Measurements from ENCODE around the gene SYT17.

SYT17 gene

DNA sequence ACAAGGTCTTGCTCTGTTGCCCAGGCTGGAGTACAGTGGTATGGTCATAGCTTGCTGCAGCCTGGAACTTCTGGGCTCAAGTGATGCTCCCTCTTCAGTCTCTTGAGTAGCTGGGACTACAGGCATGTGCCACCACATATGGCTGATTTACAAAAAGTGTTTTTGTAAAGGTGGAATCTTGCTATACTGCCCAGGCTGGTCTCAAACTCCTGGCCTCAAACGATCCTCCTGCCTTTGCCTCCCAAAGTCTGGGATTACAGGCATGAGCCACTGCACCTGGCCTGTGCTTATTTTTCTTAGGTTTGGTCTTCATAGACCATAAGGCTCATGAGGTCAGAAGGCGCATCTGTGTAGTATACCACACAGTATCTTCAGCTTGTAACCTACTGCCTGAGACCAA is 122.8 kb downstream of the SYT17 start:
- Histone ChIP-seq H3K27me3 (ENCODE audit: insufficient read depth, low read length) (peaks cover 5% of the 10 kb centered on the region; the same call in 1 of the 2 replicates), H3K4me1 (ENCODE audit: insufficient read depth, low read length, severe bottlenecking) (no peaks in the 10 kb centered on the region), H3K36me3 (ENCODE audit: insufficient read depth, low read length) (no peaks in the 10 kb centered on the region), H3K4me2 (ENCODE audit: low read length) (no peak overlapping the region), H3K9me2 (ENCODE audit: low read depth, low read length) (no peaks in the 10 kb centered on the region), H3F3A (ENCODE audit: insufficient read depth, low read length) (no peaks in the 10 kb centered on the region), H3K27ac (ENCODE audit: low read depth, low read length, poor library complexity, severe bottlenecking) (no peak overlapping the region), H3K79me2 (ENCODE audit: insufficient read depth, low read length) (no peaks in the 10 kb centered on the region), H3K4me3 (ENCODE audit: low read depth, low read length, poor library complexity, severe bottlenecking) (no peak overlapping the region), H3K9me3 (ENCODE audit: low read length) (no peaks in the 10 kb centered on the region), H3K9ac (ENCODE audit: low read length) (no peak overlapping the region), H4K20me1 (ENCODE audit: insufficient read depth, low read length) (no peaks in the 10 kb centered on the region), H2AFZ (ENCODE audit: low read length) (no peak overlapping the region)
- TF ChIP-seq, protein P1, sequence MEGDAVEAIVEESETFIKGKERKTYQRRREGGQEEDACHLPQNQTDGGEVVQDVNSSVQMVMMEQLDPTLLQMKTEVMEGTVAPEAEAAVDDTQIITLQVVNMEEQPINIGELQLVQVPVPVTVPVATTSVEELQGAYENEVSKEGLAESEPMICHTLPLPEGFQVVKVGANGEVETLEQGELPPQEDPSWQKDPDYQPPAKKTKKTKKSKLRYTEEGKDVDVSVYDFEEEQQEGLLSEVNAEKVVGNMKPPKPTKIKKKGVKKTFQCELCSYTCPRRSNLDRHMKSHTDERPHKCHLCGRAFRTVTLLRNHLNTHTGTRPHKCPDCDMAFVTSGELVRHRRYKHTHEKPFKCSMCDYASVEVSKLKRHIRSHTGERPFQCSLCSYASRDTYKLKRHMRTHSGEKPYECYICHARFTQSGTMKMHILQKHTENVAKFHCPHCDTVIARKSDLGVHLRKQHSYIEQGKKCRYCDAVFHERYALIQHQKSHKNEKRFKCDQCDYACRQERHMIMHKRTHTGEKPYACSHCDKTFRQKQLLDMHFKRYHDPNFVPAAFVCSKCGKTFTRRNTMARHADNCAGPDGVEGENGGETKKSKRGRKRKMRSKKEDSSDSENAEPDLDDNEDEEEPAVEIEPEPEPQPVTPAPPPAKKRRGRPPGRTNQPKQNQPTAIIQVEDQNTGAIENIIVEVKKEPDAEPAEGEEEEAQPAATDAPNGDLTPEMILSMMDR (IDR thresholded peaks at IDR 0.05; ENCODE audit: low read length) = no peak
- TF ChIP-seq EZH2 (IDR thresholded peaks at IDR 0.05; ENCODE audit: borderline replicate concordance, low read length) = no peak

DNA sequence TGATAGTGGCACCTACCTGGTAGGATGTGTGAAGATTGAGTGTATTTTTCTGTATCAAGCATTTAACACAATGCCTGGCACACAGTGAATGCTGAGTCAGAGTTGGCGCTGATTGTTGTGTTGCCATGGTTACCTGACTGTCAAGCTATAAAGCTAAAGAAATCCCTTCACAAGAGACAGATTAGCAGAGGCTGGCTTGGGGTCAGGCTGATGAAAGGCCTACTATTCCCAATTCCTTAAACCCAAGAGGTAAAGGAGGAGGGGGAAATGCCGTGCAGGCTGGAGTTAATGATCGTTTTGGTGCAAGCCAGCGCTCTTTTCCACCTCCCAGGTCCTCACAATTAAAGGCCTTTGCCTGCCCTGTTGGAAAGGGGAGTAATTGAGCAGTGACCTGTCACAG is 123.4 kb downstream of the SYT17 start:
- Histone ChIP-seq H3K9me3 (ENCODE audit: low read length) (no peaks in the 10 kb centered on the region), H3K4me2 (ENCODE audit: low read length) (no peak overlapping the region), H3K9ac (ENCODE audit: low read length) (no peak overlapping the region), H3K27ac (ENCODE audit: low read depth, low read length, poor library complexity, severe bottlenecking) (no peak overlapping the region), H3K4me1 (ENCODE audit: insufficient read depth, low read length, severe bottlenecking) (no peaks in the 10 kb centered on the region), H3F3A (ENCODE audit: insufficient read depth, low read length) (no peaks in the 10 kb centered on the region), H3K4me3 (ENCODE audit: low read depth, low read length, poor library complexity, severe bottlenecking) (no peak overlapping the region), H3K27me3 (ENCODE audit: insufficient read depth, low read length) (peaks cover 5% of the 10 kb centered on the region; the same call in 1 of the 2 replicates), H3K36me3 (ENCODE audit: insufficient read depth, low read length) (no peaks in the 10 kb centered on the region), H3K79me2 (ENCODE audit: insufficient read depth, low read length) (no peaks in the 10 kb centered on the region), H2AFZ (ENCODE audit: low read length) (no peak overlapping the region), H4K20me1 (ENCODE audit: insufficient read depth, low read length) (no peaks in the 10 kb centered on the region), H3K9me2 (ENCODE audit: low read depth, low read length) (no peaks in the 10 kb centered on the region)
- TF ChIP-seq, protein P1 (IDR thresholded peaks at IDR 0.05; ENCODE audit: low read length) = no peak
- no peak for TF ChIP-seq EZH2 (IDR thresholded peaks at IDR 0.05; ENCODE audit: borderline replicate concordance, low read length)

DNA sequence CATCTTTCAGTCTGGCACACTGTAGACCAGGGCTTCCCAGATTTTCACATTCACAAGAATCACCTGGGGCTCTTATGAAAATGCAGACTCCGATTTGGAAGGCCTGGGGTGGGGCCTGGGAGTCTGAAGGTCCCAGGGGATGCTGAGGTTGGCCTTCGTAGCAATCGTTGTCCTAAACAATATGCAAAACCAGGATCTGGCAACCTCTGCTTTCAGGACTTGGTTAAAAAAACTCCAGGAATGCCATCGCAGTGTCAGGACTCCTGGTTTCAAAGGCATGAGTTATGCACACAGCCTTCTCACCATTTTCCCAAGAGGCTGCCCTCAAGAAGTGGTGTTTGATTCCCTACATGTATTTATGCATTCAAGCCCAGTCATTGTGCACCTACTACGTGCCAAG is 124.1 kb downstream of the SYT17 start:
- H4K20me1 ChIP-seq (ENCODE audit: insufficient read depth, low read length) = no peaks in the 10 kb centered on the region
- no peak overlapping the region for H3K27ac ChIP-seq (ENCODE audit: low read depth, low read length, poor library complexity, severe bottlenecking)
- H3K4me3 ChIP-seq (ENCODE audit: low read depth, low read length, poor library complexity, severe bottlenecking) = no peak overlapping the region
- H3F3A ChIP-seq (ENCODE audit: insufficient read depth, low read length) = no peaks in the 10 kb centered on the region
- H2AFZ ChIP-seq (ENCODE audit: low read length) = no peak overlapping the region
- peaks cover 5% of the 10 kb centered on the region for H3K27me3 ChIP-seq (ENCODE audit: insufficient read depth, low read length)
- TF ChIP-seq EZH2 (IDR thresholded peaks at IDR 0.05; ENCODE audit: borderline replicate concordance, low read length) = no peak
- TF ChIP-seq, protein P1 (IDR thresholded peaks at IDR 0.05; ENCODE audit: low read length) = no peak
- H3K9me2 ChIP-seq (ENCODE audit: low read depth, low read length) = no peaks in the 10 kb centered on the region
- H3K4me2 ChIP-seq (ENCODE audit: low read length) = no peak overlapping the region
- no peaks in the 10 kb centered on the region for H3K4me1 ChIP-seq (ENCODE audit: insufficient read depth, low read length, severe bottlenecking)
- no peaks in the 10 kb centered on the region for H3K36me3 ChIP-seq (ENCODE audit: insufficient read depth, low read length)
- no peaks in the 10 kb centered on the region for H3K9me3 ChIP-seq (ENCODE audit: low read length)
- no peaks in the 10 kb centered on the region for H3K79me2 ChIP-seq (ENCODE audit: insufficient read depth, low read length)
- H3K9ac ChIP-seq (ENCODE audit: low read length) = no peak overlapping the region

Data from OCI-LY1 (cell line).